ENCODE measurements around the gene CEP112. TPM values are rescaled to one million over a fixed set of nuclear protein-coding genes. Genes with fewer than 3 reads are reported as not detected.

The CEP112 gene
- total and polyA plus RNA-seq, 9 of the 15 experiments (the other 6 are each of a cell fraction or from before 2014, with no cell fraction given), result 0.84 TPM; not detected in 8

DNA sequence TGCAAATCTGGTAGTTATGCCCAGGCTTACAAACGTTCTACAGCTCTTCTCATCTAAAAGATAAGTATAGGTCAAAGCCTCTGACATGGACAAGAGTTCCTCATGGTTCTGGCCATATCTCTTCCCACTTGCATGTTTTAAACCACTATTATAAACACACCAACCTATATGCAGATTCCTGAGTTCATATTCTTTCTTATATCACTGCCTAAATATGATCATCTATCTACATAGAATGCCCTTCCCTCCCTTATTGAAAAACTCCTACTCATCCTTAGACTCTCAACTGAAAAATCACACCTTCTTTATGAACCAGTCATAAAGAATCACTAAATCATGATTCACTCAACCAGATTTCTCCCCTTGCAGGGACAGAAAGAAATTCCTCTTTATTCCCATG, 128.2 kb downstream of the CEP112 start (continued):
- no peak for TF ChIP-seq ZNF274 (IDR thresholded peaks at IDR 0.05; ENCODE audit: borderline replicate concordance, low read depth, low read length)

DNA sequence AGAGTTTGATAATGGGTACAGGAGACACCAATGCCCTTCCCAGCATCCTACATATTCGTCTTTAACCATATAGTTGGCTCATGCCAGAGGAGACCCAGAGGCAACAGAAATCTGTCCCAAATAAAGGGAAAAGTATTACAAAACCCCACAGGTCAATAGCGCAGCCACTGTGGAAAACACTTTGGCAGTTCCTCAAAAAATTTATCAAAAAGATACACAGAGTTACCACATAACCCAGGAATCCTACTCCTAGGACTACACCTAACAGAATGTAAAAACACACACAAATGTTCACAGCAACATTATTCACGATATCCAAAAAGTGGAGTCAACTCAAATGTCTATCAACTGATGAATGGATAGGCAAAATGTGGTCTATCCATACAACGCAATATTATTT, 135.8 kb downstream of the CEP112 start:
- ChIA-PET POLR2A (no interaction called here), CTCF (ENCODE audit: low intra/inter-chr PET ratio) (no interaction called here)
- H3K9me3 ChIP-seq (replicated peaks; ENCODE audit: control insufficient read depth, insufficient read depth, low read depth, low read length), result no peaks in the 10 kb centered on the region
- H3K4me1 ChIP-seq (replicated peaks in 1 of 2; ENCODE audit: control insufficient read depth in 2 of 2, insufficient read depth in 2 of 2, low read length in 2 of 2), result no peaks in the 10 kb centered on the region
- in situ Hi-C loops (cut with MboI) (no loop called here), intact Hi-C loops (cut with micrococcal nuclease) (no loop called here)
- no TSS peak for BruUV-seq (replicated peaks)
- no peak overlapping the region for H3K4me2 ChIP-seq (ENCODE audit: insufficient read depth, low read length)
- H3K9ac ChIP-seq (ENCODE audit: insufficient read depth in 1 of 2, low read depth in 2 of 2, low read length in 2 of 2), result no peak overlapping the region
- DNase-seq (ENCODE audit: extremely low read depth in 1 of 4, low spot score in 3 of 4) (no peak), ATAC-seq (no peak), FAIRE-seq (no peak)
- WGBS (ENCODE audit: insufficient coverage, low coverage, missing lambda C conversion rate), result 0% methylated on average over 4 of the region's 4 CpGs
- H3K79me2 ChIP-seq (ENCODE audit: control insufficient read depth, insufficient read depth, low read length), result no peaks in the 10 kb centered on the region
- no peaks in the 10 kb centered on the region for H3K9me1 ChIP-seq (ENCODE audit: control insufficient read depth, insufficient read depth, low read length)
- H3K27me3 ChIP-seq (ENCODE audit: control insufficient read depth in 2 of 2, insufficient read depth in 2 of 2, low read length in 2 of 2), result no peaks in the 10 kb centered on the region; a peak in 1 of 5 replicates
- H3K4me3 ChIP-seq, result no peak overlapping the region
- no peak overlapping the region for H3K27ac ChIP-seq (ENCODE audit: extremely low read depth, low read depth, low read length)
- no peaks in the 10 kb centered on the region for H3K36me3 ChIP-seq (ENCODE audit: control insufficient read depth, insufficient read depth, low read length)
- H4K20me1 ChIP-seq (replicated peaks; ENCODE audit: control insufficient read depth, insufficient read depth, low read length), result no peaks in the 10 kb centered on the region
- H2AFZ ChIP-seq (ENCODE audit: low read depth, low read length), result no peak overlapping the region
- TF ChIP-seq, protein P1, sequence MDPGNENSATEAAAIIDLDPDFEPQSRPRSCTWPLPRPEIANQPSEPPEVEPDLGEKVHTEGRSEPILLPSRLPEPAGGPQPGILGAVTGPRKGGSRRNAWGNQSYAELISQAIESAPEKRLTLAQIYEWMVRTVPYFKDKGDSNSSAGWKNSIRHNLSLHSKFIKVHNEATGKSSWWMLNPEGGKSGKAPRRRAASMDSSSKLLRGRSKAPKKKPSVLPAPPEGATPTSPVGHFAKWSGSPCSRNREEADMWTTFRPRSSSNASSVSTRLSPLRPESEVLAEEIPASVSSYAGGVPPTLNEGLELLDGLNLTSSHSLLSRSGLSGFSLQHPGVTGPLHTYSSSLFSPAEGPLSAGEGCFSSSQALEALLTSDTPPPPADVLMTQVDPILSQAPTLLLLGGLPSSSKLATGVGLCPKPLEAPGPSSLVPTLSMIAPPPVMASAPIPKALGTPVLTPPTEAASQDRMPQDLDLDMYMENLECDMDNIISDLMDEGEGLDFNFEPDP (CRISPR knock-in tag; IDR thresholded peaks at IDR 0.05), result no peak
- TF ChIP-seq RBM34 (IDR thresholded peaks at IDR 0.05; ENCODE audit: borderline replicate concordance, insufficient read depth, low read length), result no peak
- TF ChIP-seq GATAD2B (IDR thresholded peaks at IDR 0.05; ENCODE audit: borderline replicate concordance), result no peak
- TF ChIP-seq, protein P2, sequence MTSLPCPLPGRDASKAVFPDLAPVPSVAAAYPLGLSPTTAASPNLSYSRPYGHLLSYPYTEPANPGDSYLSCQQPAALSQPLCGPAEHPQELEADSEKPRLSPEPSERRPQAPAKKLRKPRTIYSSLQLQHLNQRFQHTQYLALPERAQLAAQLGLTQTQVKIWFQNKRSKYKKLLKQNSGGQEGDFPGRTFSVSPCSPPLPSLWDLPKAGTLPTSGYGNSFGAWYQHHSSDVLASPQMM (CRISPR knock-in tag; IDR thresholded peaks at IDR 0.05), result no peak
- TF ChIP-seq, protein P3, sequence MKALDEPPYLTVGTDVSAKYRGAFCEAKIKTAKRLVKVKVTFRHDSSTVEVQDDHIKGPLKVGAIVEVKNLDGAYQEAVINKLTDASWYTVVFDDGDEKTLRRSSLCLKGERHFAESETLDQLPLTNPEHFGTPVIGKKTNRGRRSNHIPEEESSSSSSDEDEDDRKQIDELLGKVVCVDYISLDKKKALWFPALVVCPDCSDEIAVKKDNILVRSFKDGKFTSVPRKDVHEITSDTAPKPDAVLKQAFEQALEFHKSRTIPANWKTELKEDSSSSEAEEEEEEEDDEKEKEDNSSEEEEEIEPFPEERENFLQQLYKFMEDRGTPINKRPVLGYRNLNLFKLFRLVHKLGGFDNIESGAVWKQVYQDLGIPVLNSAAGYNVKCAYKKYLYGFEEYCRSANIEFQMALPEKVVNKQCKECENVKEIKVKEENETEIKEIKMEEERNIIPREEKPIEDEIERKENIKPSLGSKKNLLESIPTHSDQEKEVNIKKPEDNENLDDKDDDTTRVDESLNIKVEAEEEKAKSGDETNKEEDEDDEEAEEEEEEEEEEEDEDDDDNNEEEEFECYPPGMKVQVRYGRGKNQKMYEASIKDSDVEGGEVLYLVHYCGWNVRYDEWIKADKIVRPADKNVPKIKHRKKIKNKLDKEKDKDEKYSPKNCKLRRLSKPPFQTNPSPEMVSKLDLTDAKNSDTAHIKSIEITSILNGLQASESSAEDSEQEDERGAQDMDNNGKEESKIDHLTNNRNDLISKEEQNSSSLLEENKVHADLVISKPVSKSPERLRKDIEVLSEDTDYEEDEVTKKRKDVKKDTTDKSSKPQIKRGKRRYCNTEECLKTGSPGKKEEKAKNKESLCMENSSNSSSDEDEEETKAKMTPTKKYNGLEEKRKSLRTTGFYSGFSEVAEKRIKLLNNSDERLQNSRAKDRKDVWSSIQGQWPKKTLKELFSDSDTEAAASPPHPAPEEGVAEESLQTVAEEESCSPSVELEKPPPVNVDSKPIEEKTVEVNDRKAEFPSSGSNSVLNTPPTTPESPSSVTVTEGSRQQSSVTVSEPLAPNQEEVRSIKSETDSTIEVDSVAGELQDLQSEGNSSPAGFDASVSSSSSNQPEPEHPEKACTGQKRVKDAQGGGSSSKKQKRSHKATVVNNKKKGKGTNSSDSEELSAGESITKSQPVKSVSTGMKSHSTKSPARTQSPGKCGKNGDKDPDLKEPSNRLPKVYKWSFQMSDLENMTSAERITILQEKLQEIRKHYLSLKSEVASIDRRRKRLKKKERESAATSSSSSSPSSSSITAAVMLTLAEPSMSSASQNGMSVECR (CRISPR knock-in tag; IDR thresholded peaks at IDR 0.05), result no peak
- TF ChIP-seq LEF1 (IDR thresholded peaks at IDR 0.05), result no peak
- TF ChIP-seq KAT2B (IDR thresholded peaks at IDR 0.05; ENCODE audit: low read depth, low read length), result no peak
- TF ChIP-seq, protein P4, sequence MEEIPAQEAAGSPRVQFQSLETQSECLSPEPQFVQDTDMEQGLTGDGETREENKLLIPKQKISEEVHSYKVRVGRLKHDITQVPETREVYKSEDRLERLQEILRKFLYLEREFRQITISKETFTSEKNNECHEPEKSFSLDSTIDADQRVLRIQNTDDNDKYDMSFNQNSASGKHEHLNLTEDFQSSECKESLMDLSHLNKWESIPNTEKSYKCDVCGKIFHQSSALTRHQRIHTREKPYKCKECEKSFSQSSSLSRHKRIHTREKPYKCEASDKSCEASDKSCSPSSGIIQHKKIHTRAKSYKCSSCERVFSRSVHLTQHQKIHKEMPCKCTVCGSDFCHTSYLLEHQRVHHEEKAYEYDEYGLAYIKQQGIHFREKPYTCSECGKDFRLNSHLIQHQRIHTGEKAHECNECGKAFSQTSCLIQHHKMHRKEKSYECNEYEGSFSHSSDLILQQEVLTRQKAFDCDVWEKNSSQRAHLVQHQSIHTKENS (CRISPR knock-in tag; IDR thresholded peaks at IDR 0.05), result no peak
- no peak for TF ChIP-seq SNIP1 (IDR thresholded peaks at IDR 0.05; ENCODE audit: low read depth)
- TF ChIP-seq CBX5 (IDR thresholded peaks at IDR 0.05; ENCODE audit: borderline replicate concordance, low read depth), result no peak
- TF ChIP-seq GATAD2A (IDR thresholded peaks at IDR 0.05), result no peak
- no peak for TF ChIP-seq PYGO2 (tag; IDR thresholded peaks at IDR 0.05)
- TF ChIP-seq ZNF224 (CRISPR knock-in tag; IDR thresholded peaks at IDR 0.05), result no peak
- no peak for TF ChIP-seq ZFP36 (IDR thresholded peaks at IDR 0.05; ENCODE audit: low read depth, low read length, partially characterized antibody)
- TF ChIP-seq GABPA (tag; conservative IDR thresholded peaks at IDR 0.05; ENCODE audit: low read depth), result no peak
